ENCODE results near the gene FAM236D. TPM values are rescaled to one million over a fixed set of nuclear protein-coding genes. Genes with fewer than 3 reads are reported as not detected.
"Not testable (repeated sequence)": the region's sequence is repeated elsewhere in the genome, so short reads cannot be mapped to it uniquely, and the experiment has no call there.

FAM236D gene
- not detected in 2 replicates for polyA plus RNA-seq (2011; rRNA removed)
- not detected in 2 replicates for polyA plus RNA-seq (2012; cell fraction: cytosol; rRNA removed)
- not detected in 2 replicates for polyA plus RNA-seq (2012; cell fraction: nucleus; rRNA removed)
- not detected in 3 replicates for polyA plus RNA-seq (2017; fragmentation: RNase III; extraction: RNeasy Plus Mini Kit Qiagen cat#74134 plus additional on column Dnase treatment)
- not detected in 2 replicates for polyA minus RNA-seq (2011; rRNA and poly(A)+ RNA removed)

DNA sequence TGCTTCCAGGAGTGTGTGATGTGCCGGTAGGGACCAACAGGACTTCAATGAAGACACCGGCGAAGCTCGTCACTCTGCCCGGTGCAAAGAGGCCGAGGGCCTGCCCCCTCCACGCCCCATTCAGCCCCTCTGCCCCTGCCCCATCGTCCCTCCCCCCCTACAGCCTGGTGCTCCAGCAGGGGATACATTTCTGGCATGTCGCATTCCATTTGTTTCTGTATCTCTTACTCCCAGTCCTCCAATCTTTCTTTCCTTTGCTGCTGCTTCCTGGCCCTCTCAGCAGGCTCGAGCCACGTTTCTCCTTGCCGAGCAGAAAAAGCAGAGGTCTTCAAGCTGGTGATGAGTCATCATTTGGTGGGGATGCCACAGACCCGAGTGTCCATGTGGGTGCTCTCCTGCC lies at the start of gene FAM236D:
TSS of gene FAM236D (minus strand) at position 101 of the 400 bp plus-strand sequence. CDS start at position 1, 100 bp downstream.
- H3K9me3 ChIP-seq; H3K4me3 ChIP-seq; H3K4me2 ChIP-seq; H3K27ac ChIP-seq; H3K4me1 ChIP-seq; DNase-seq (ENCODE audit: low read depth in 1 of 2, low spot score in 1 of 2); CTCF ChIA-PET; ATAC-seq; POLR2A ChIA-PET: not testable (repeated sequence)
- WGBS (ENCODE audit: missing lambda C conversion rate), result no CpG with 5 or more reads among the region's 13 CpGs
- peak; percentile 88 for FAIRE-seq

DNA sequence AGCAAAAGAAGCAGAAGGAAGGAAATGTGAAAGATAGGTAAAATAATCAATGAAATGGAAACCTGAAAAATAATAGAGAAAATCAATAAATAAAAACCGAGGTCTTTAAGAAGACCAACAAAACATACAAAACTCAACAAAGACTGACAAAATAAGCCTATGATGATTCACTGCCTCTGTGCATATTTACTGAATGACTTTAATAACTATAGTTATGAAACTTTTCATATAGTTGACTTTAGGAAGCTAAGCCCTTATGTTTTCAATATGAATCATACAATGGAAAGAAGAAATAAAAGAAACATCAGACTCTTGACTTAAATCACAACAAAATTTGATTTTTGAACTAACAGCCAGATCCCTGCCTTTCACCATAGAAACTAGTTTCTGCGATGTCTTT lies 29.5 kb upstream of the FAM236D start:
- WGBS (ENCODE audit: missing lambda C conversion rate), result no CpG with 5 or more reads among the region's 2 CpGs
- CTCF ChIA-PET; H3K27ac ChIP-seq; POLR2A ChIA-PET; H3K4me1 ChIP-seq; H3K9me3 ChIP-seq; DNase-seq (ENCODE audit: low read depth in 1 of 2, low spot score in 1 of 2); H3K4me3 ChIP-seq; ATAC-seq; H3K4me2 ChIP-seq: not testable (repeated sequence)
- FAIRE-seq, result peak; percentile 86

DNA sequence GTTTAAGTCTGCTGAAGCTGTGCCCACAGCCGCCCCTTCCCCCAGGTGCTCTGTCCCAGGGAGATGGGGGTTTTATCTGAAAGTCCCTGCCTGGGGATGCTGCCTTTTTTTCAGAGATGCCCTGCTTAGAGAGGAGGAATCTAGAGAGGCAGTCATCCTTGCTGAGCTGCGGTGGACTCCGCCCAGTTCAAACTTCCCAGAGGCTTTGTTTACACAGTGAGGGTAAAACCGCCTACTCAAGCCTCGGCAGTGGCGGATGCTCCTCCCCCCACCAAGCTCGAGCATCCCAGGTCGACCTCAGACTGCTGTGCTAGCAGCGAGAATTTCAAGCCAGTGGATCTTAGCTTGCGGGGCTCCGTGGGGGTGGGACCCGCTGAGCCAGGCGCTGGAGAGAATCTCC lies 22.7 kb upstream of the FAM236D start:
- ATAC-seq; FAIRE-seq; POLR2A ChIA-PET; DNase-seq (ENCODE audit: low read depth in 1 of 2, low spot score in 1 of 2); H3K9me3 ChIP-seq; H3K4me2 ChIP-seq; CTCF ChIA-PET; H3K27ac ChIP-seq; H3K4me1 ChIP-seq; H3K4me3 ChIP-seq: not testable (repeated sequence)
- no CpG with 5 or more reads among the region's 13 CpGs for WGBS (ENCODE audit: missing lambda C conversion rate)

DNA sequence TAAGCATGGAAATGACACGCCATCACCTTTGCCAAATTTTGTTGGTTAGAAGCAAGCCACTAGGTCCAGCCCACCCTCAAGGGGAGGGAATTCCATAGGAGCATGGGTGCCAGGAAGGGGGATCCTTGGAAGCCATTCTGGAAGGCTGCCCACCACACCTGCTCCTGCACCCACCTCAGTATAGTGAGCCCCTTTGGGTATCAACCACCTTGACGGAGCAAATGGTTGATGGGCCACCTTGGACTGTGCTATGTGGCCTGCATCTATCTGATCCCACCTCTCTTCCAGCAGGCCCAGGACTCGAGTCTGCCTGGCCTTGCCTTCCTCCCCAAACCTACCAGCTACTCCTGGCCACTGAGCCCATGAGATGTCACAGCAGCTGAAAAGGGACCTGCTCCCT lies 17.6 kb downstream of the FAM236D start:
- ATAC-seq; H3K4me2 ChIP-seq; H3K9me3 ChIP-seq; CTCF ChIA-PET; DNase-seq (ENCODE audit: low read depth in 1 of 2, low spot score in 1 of 2); POLR2A ChIA-PET; H3K4me1 ChIP-seq; H3K4me3 ChIP-seq; H3K27ac ChIP-seq; FAIRE-seq: not testable (repeated sequence)
- WGBS (ENCODE audit: missing lambda C conversion rate), result no CpG with 5 or more reads among the region's 3 CpGs

DNA sequence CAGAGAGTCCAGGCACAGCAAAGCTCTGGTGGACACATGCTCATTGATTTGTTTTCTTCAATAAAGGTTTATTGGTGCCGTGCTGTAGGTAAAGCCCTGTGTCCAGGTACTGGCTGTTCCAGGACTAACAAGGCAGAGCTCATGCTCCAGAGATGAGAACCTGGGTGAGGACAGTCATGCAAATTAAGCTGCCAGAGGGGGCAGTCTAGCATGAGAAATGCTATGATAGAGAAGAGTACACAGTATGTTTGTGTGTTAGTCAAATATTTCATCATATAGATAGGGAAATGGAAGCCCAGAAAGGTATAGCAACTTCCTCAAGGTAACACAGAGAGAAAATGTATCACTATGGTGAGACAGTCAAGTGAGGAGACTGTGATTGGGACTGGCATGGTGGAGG lies 19.9 kb downstream of the FAM236D start:
- H3K4me3 ChIP-seq; H3K4me2 ChIP-seq; CTCF ChIA-PET; H3K9me3 ChIP-seq; DNase-seq (ENCODE audit: low read depth in 1 of 2, low spot score in 1 of 2); H3K27ac ChIP-seq; FAIRE-seq; H3K4me1 ChIP-seq; POLR2A ChIA-PET: not testable (repeated sequence)
- peak; percentile 51 to 73; a peak in 4 of 6 replicates for ATAC-seq
- WGBS (ENCODE audit: missing lambda C conversion rate), result no CpG with 5 or more reads among the region's 1 CpG

DNA sequence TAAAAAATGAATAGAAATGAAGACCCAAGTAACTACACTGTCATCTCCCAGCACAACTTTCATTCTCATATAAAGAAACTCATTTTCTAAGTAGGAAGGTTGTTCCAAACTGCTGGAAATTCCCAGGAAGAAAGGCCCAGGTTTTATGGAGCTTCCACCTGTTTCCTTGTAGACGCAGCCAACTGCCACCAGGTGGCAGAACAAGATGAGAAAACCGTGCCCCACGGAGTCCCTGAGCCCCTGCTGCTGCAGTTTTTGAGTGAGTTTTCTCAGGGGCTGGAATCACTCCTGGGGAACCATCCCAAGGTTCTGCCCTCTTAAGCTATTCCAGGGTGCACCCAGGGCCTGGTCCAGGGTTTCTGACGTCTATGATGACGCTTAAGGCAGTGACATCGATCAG lies 24.0 kb downstream of the FAM236D start:
- ATAC-seq, result peak; percentile 75 to 87
- WGBS (ENCODE audit: missing lambda C conversion rate), result no CpG with 5 or more reads among the region's 6 CpGs
- H3K4me2 ChIP-seq; FAIRE-seq; DNase-seq (ENCODE audit: low read depth in 1 of 2, low spot score in 1 of 2); H3K4me3 ChIP-seq; CTCF ChIA-PET; H3K4me1 ChIP-seq; H3K27ac ChIP-seq; H3K9me3 ChIP-seq; POLR2A ChIA-PET: not testable (repeated sequence)

DNA sequence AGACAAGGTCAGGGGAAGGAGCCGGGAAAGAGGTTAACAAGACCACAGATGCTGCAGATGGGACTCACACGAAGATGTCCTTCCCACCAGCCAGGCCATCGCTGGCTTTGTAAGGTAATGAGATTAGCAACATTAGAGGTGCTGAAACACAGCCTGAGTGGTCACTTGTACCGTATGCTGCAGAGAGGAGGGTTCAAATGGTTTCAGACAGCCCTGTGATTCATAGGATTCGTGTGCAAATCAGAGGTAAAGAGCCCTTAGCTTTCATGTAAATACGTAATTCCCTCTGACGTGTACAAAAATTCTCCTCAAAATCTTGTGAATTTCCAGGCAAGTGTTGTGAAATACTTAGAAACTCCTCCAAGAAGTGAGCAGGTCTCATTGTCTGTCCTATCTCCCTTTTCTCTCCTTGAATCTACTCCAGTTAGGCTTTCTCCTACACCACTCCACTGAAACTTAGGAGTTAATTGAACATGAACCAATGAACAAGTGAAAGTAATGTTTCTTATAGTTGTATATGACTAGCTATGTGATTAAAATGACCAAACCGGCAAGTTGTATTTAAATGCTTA lies 24.6 kb downstream of the FAM236D start:
- H3K4me2 ChIP-seq; POLR2A ChIA-PET; DNase-seq (ENCODE audit: low read depth in 1 of 2, low spot score in 1 of 2); H3K9me3 ChIP-seq; H3K4me3 ChIP-seq; H3K4me1 ChIP-seq; CTCF ChIA-PET; H3K27ac ChIP-seq; ATAC-seq; FAIRE-seq: not testable (repeated sequence)
- WGBS (ENCODE audit: missing lambda C conversion rate), result no CpG with 5 or more reads among the region's 8 CpGs

DNA sequence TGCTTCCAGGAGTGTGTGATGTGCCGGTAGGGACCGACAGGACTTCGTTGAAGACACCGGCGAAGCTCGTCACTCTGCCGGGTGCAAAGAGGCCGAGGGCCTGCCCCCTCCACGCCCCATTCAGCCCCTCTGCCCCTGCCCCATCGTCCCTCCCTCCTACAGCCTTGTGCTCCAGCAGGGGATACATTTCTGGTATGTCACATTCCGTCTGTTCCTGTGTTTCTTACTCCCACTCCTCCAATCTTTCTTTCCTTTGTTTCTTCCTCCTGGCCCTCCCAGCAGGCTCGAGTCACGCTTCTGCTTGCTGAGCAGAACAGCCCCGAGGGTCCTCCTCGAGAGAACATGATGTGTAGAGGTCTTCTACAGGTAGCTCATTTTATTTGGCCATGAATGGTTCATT lies 25.4 kb downstream of the FAM236D start, which contains the start of gene FAM236B:
TSS of gene FAM236B (minus strand) at position 101 of the 400 bp plus-strand sequence. CDS start at position 1, 100 bp downstream.
- no CpG with 5 or more reads among the region's 15 CpGs for WGBS (ENCODE audit: missing lambda C conversion rate)
- H3K4me3 ChIP-seq; H3K9me3 ChIP-seq; H3K4me1 ChIP-seq; FAIRE-seq; POLR2A ChIA-PET; ATAC-seq; CTCF ChIA-PET; H3K27ac ChIP-seq; H3K4me2 ChIP-seq; DNase-seq (ENCODE audit: low read depth in 1 of 2, low spot score in 1 of 2): not testable (repeated sequence)

DNA sequence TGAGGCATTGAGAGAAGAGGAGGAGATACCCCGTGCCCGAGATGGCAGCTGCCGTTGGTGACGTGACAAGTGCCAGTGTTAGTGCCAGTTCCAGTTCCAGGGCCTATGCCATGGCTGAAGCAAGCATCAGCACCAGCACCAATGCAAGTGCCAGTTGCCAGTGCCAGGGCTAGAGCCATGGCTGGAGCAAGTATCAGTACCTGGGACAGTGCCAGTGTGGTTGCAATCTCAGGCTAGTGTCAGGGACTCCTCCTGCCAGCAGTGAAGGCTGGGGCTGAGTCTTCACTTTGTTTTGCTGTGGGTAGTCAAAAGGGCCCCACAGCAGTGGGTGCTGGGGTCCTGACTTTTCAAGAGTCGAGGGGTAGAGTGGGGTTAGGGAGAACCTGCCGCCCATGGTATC lies 29.9 kb downstream of the FAM236D start:
- CTCF ChIA-PET; H3K4me2 ChIP-seq; H3K9me3 ChIP-seq; H3K27ac ChIP-seq; H3K4me1 ChIP-seq; DNase-seq (ENCODE audit: low read depth in 1 of 2, low spot score in 1 of 2); POLR2A ChIA-PET; ATAC-seq; H3K4me3 ChIP-seq; FAIRE-seq: not testable (repeated sequence)
- no CpG with 5 or more reads among the region's 6 CpGs for WGBS (ENCODE audit: missing lambda C conversion rate)

DNA sequence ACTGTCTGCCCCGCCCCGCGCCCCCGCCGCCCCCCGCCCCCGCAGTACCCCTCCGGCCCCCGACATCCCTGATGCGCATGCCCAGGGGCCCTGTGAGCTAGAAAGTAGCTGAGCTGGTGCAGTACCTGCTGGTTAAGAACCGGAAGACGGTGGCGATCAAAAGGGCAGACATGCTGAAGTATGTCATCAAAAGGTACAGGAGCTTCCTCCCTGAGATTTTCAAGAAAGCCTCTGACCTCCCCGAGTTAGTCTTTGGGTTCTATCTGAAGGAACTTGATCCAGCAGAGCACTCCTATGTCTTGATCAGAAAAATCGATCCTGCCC lies 30.6 kb downstream of the FAM236D start:
- FAIRE-seq; POLR2A ChIA-PET; CTCF ChIA-PET; H3K4me3 ChIP-seq; H3K4me2 ChIP-seq; DNase-seq (ENCODE audit: low read depth in 1 of 2, low spot score in 1 of 2); H3K4me1 ChIP-seq; H3K27ac ChIP-seq; H3K9me3 ChIP-seq: not testable (repeated sequence)
- no CpG with 5 or more reads among the region's 15 CpGs for WGBS (ENCODE audit: missing lambda C conversion rate)
- peak; percentile 77 to 82 for ATAC-seq

DNA sequence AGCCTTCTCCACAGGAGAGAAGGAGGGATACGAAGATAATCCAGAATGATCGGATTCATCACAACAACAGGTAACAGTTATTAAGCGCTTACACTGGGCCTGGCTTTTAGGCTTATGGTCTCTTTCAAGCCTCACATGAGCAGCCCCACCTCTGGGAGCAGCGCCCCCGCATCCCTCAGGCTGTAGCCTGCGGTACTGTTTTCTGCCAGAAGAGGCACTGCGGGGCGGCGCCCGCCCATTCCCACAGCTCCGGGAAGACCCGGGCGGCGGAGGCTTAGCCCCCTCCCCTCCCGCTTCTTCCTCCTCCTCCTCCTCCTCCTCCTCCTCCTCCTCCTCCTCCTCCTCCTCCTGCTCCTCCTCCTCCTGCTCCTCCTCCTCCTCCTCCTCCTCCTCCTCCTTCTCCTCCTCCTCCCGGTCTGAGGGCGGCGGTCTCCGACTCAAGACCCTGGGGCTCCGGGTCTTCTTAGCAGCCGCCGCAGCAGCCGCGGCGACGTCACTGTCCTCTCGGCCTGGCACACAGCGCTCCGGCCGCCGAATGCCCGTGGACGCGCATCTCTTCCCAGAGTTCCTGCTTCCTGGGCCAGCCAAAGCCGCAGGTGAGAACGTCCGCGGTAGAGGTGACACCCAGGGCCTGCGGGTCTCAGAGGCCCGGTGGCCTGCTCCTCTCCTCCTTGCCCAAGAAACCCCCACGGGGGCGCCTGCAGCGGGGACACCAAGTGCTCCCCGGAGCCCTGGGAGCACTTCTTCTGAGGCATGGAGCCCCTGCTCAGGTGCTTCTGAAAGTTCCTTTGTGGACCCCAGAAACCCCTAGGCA lies 31.1 kb downstream of the FAM236D start, which contains the start of gene DMRTC1B:
TSS of gene DMRTC1B (plus strand) at position 238 of the 814 bp plus-strand sequence. CDS start 68,246 bp downstream, outside the sequence.
- H3K4me3 ChIP-seq; H3K4me2 ChIP-seq; DNase-seq (ENCODE audit: low read depth in 1 of 2, low spot score in 1 of 2); CTCF ChIA-PET; FAIRE-seq; H3K9me3 ChIP-seq; H3K27ac ChIP-seq; H3K4me1 ChIP-seq; POLR2A ChIA-PET: not testable (repeated sequence)
- ATAC-seq, result peak; percentile 89 to 96
- WGBS (ENCODE audit: missing lambda C conversion rate), result no CpG with 5 or more reads among the region's 44 CpGs
